CD14-positive monocyte (primary cell): ENCODE data around the gene HLCS. TPM values are rescaled to one million over a fixed set of nuclear protein-coding genes. Genes with fewer than 3 reads are reported as not detected.

Source experiments
- DNase-seq, 3 donors: peaks; one replicate each; pipeline ENCODE4 v3.0.0-alpha.2; 2011 to 2022
- H2AFZ ChIP-seq: 2 replicates; pipeline ENCODE4 v1.6.0; 2012; ENCODE audit warnings: mild to moderate bottlenecking, low read depth, low read length, inconsistent platforms; ENCODE audit not compliant: insufficient read depth, poor library complexity, severe bottlenecking
- H3K27ac ChIP-seq, 2 donors: 1 replicate in 1 of 2; 2 replicates in 1 of 2; pipeline ENCODE4 v1.5.1; 2012 to 2013; ENCODE audit warnings: low read length in 2 of 2, control low read depth in 1 of 2, inconsistent platforms in 1 of 2, low read depth in 1 of 2, mild to moderate bottlenecking in 1 of 2
- H3K27me3 ChIP-seq, 2 donors: one replicate each; pipeline versions ENCODE4 v1.6.0 to v1.6.1; 2011 to 2013; ENCODE audit warnings: low read length in 2 of 2; ENCODE audit not compliant: control insufficient read depth in 2 of 2, insufficient read depth in 2 of 2
- H3K36me3 ChIP-seq, 2 donors: replicated peaks in 1 of 2; 1 replicate in 1 of 2; 2 replicates in 1 of 2; pipeline versions ENCODE4 v1.5.1 to v1.6.1; 2012 to 2013; ENCODE audit warnings: low read length in 2 of 2, control low read depth in 1 of 2, inconsistent platforms in 1 of 2, mild to moderate bottlenecking in 1 of 2; ENCODE audit not compliant: insufficient read depth in 2 of 2, control insufficient read depth in 1 of 2
- H3K4me1 ChIP-seq, 2 donors: 1 replicate in 1 of 2; 2 replicates in 1 of 2; pipeline versions ENCODE4 v1.5.1 to v1.6.1; 2012 to 2013; ENCODE audit warnings: low read length in 2 of 2, control low read depth in 1 of 2, inconsistent platforms in 1 of 2, mild to moderate bottlenecking in 1 of 2, moderate library complexity in 1 of 2; ENCODE audit not compliant: insufficient read depth in 2 of 2, control insufficient read depth in 1 of 2
- H3K4me2 ChIP-seq: replicated peaks from 2 replicates; pipeline ENCODE3; 2012; ENCODE audit warnings: low read length, moderate library complexity, mild to moderate bottlenecking; ENCODE audit not compliant: poor library complexity, severe bottlenecking; ENCODE audit errors: extremely low read depth
- H3K4me3 ChIP-seq, 3 experiments: fragments of 200-600 bp in 1 of 3; sonication (generic) in 1 of 3; replicated peaks in 1 of 3; 1 replicate in 2 of 3; 2 replicates in 1 of 3; pipeline ENCODE4 v1.5.1; 2011 to 2013; ENCODE audit warnings: low read length in 3 of 3, mild to moderate bottlenecking in 3 of 3, control low read depth in 2 of 3, low read depth in 2 of 3, inconsistent platforms in 1 of 3, moderate library complexity in 1 of 3
- H3K79me2 ChIP-seq: 2 replicates; pipeline ENCODE4 v1.6.0; 2012; ENCODE audit warnings: mild to moderate bottlenecking, control low read depth, inconsistent platforms, low read length, moderate library complexity; ENCODE audit not compliant: insufficient read depth
- H3K9ac ChIP-seq: 2 replicates; pipeline ENCODE4 v1.6.0; 2017; ENCODE audit warnings: low read length, mild to moderate bottlenecking; ENCODE audit not compliant: insufficient read depth, poor library complexity, severe bottlenecking
- H3K9me3 ChIP-seq, 2 donors: replicated peaks in 1 of 2; 1 replicate in 1 of 2; 2 replicates in 1 of 2; pipeline versions ENCODE4 v1.5.1 to v1.6.1; 2012 to 2013; ENCODE audit warnings: low read length in 2 of 2, control low read depth in 1 of 2; ENCODE audit not compliant: control insufficient read depth in 1 of 2, insufficient read depth in 1 of 2
- H4K20me1 ChIP-seq: 2 replicates; pipeline ENCODE4 v1.6.0; 2012; ENCODE audit warnings: mild to moderate bottlenecking, low read length, control low read depth, moderate library complexity; ENCODE audit not compliant: insufficient read depth
- H3K27ac Mint-ChIP-seq, 7 donors: one replicate each; pipeline ENCODE4 v1.8.0; 2020; ENCODE audit warnings: mild to moderate bottlenecking in 7 of 7, mixed read lengths in 7 of 7, moderate library complexity in 6 of 7, inconsistent platforms in 2 of 7
- H3K27me3 Mint-ChIP-seq, 3 donors: one replicate each; pipeline ENCODE4 v1.8.0; 2021 to 2022; ENCODE audit warnings: low read depth in 3 of 3, mild to moderate bottlenecking in 3 of 3, mixed read lengths in 3 of 3, moderate library complexity in 3 of 3, inconsistent platforms in 1 of 3
- H3K36me3 Mint-ChIP-seq, 2 donors: one replicate each; pipeline ENCODE4 v1.8.0; 2020; ENCODE audit warnings: mixed read lengths in 2 of 2, inconsistent platforms in 1 of 2, mild to moderate bottlenecking in 1 of 2
- H3K4me1 Mint-ChIP-seq: one replicate; pipeline ENCODE4 v1.8.0; 2020; ENCODE audit warnings: mild to moderate bottlenecking, mixed read lengths
- H3K4me3 Mint-ChIP-seq, 2 donors: one replicate each; pipeline ENCODE4 v1.8.0; 2020; ENCODE audit warnings: mild to moderate bottlenecking in 2 of 2, mixed read lengths in 2 of 2, moderate library complexity in 1 of 2
- H3K9me3 Mint-ChIP-seq, 7 donors: one replicate each; pipeline ENCODE4 v1.8.0; 2020 to 2022; ENCODE audit warnings: mixed read lengths in 7 of 7, mild to moderate bottlenecking in 6 of 7, moderate library complexity in 6 of 7, inconsistent platforms in 2 of 7
- CTCF ChIP-seq: fragments of 200-600 bp; IDR thresholded peaks from one replicate; pipeline ENCODE4 v1.8.0; 2022; ENCODE audit warnings: antibody characterized with exemption, mild to moderate bottlenecking
- WGBS: methylation state at CpG from one replicate; pipeline ENCODE4 v1.1.5; 2013; ENCODE audit warnings: missing lambda C conversion rate; ENCODE audit not compliant: insufficient coverage; 5-methylcytosine and 5-hydroxymethylcytosine counted together
- intact Hi-C, 2 donors: fragments of 100-400 bp; cut with micrococcal nuclease; formaldehyde crosslinking; loops; one replicate each; pipeline versions ENCODE4 v1.15.0 to v1.15.1; 2023
- polyA plus RNA-seq, 3 donors: library from polyadenylated mRNA; depleted of rRNA in 1 of 3; unstranded in 2 of 3; stranded (reverse) in 1 of 3; fragments of 300-500 nt in 2 of 3; fragments of >200 nt in 1 of 3; fragmentation: Illumina TruSeq in 2 of 3; gene quantifications; 1 replicate in 2 of 3; 2 replicates in 1 of 3; pipeline ENCODE4 v1.2.3, GENCODE V29; 2012 to 2021

The HLCS gene
- polyA plus RNA-seq, 3 donors, result 2.1 to 3.1 (median 2.2) TPM

- H3K27me3 Mint-ChIP-seq, result no peaks in the 10 kb centered on the region
- no peak overlapping the region for H3K27ac Mint-ChIP-seq
- Histone ChIP-seq H3K9me3 (no peaks in the 10 kb centered on the region), H3K79me2 (no peaks in the 10 kb centered on the region), H3K4me1 (no peaks in the 10 kb centered on the region), H3K36me3 (peaks cover 0 to 6% of the 10 kb centered on the region in 2 donors), H3K4me3 (no peak overlapping the region), H3K27ac (no peak overlapping the region), H4K20me1 (no peaks in the 10 kb centered on the region), H3K27me3 (no peaks in the 10 kb centered on the region), H3K4me2 (no peak overlapping the region), H2AFZ (no peak overlapping the region), H3K9ac (no peak overlapping the region)
- intact Hi-C loops, result no loop called here
- WGBS, result no CpG with 5 or more reads among the region's 3 CpGs
- peaks cover 14 to 20% of the 10 kb centered on the region in 2 donors for H3K36me3 Mint-ChIP-seq
- TF ChIP-seq CTCF, result no peak
- H3K4me3 Mint-ChIP-seq, result no peak overlapping the region
- H3K9me3 Mint-ChIP-seq, result no peaks in the 10 kb centered on the region
- no peak for DNase-seq
- H3K4me1 Mint-ChIP-seq, result no peaks in the 10 kb centered on the region
These were observed 34.2 kb downstream of the HLCS start for GRCh38 chr21:36932161-36932816.

GRCh38 chr21:36929622-36930021 is 36.8 kb downstream of the HLCS start:
- H3K36me3 ChIP-seq, result no peaks in the 10 kb centered on the region
- Mint-ChIP-seq H3K9me3 (no peaks in the 10 kb centered on the region), H3K4me1 (no peaks in the 10 kb centered on the region), H3K4me3 (no peak overlapping the region), H3K27ac (no peak overlapping the region), H3K36me3 (peaks cover 5 to 7% of the 10 kb centered on the region in 2 donors), H3K27me3 (no peaks in the 10 kb centered on the region)
- H3K27me3 ChIP-seq, result no peaks in the 10 kb centered on the region
- no peak for TF ChIP-seq CTCF
- no peaks in the 10 kb centered on the region for H3K4me1 ChIP-seq
- intact Hi-C loops, result loop anchor here (5.0 kb wide), 2 partner anchors 297 to 422 kb away; no protein-coding TSS in a partner anchor
- no peak for DNase-seq
- 92% methylated on average over 7 of the region's 7 CpGs for WGBS
- H3K27ac ChIP-seq, result no peak overlapping the region
- H3K4me3 ChIP-seq, result no peak overlapping the region
- H2AFZ ChIP-seq, result no peak overlapping the region
- H3K9me3 ChIP-seq, result no peaks in the 10 kb centered on the region
- H3K79me2 ChIP-seq, result no peaks in the 10 kb centered on the region
- H4K20me1 ChIP-seq, result no peaks in the 10 kb centered on the region
- no peak overlapping the region for H3K4me2 ChIP-seq
- H3K9ac ChIP-seq, result no peak overlapping the region
